Lower lobe of right lung (tissue), 2 donors: ENCODE measurements around the gene CSGALNACT2. TPM values are rescaled to one million over a fixed set of nuclear protein-coding genes. Genes with fewer than 3 reads are reported as not detected.

Experiments used
- ATAC-seq, 2 donors: fragments of 200-7000 bp; cut with Tn5 transposase; one replicate each; pipeline ENCODE4 v1.9.1; 2020 to 2022; ENCODE audit warnings: mild to moderate bottlenecking in 2 of 2, moderate library complexity in 2 of 2
- DNase-seq: peaks from one replicate; pipeline ENCODE4 v3.0.0-alpha.2; 2020
- H3K27ac ChIP-seq: fragments of 200-600 bp; one replicate; pipeline ENCODE4 v1.8.0; 2022
- H3K27me3 ChIP-seq: fragments of 200-600 bp; one replicate; pipeline ENCODE4 v1.8.0; 2022; ENCODE audit warnings: low read depth
- H3K36me3 ChIP-seq: fragments of 200-600 bp; one replicate; pipeline ENCODE4 v1.8.0; 2022; ENCODE audit warnings: mild to moderate bottlenecking
- H3K4me1 ChIP-seq: fragments of 200-600 bp; one replicate; pipeline ENCODE4 v1.8.0; 2022
- H3K4me3 ChIP-seq: fragments of 200-600 bp; one replicate; pipeline ENCODE4 v1.8.0; 2022; ENCODE audit warnings: mild to moderate bottlenecking
- H3K9me3 ChIP-seq: fragments of 200-600 bp; one replicate; pipeline ENCODE4 v1.8.0; 2022
- CTCF ChIP-seq: fragments of 200-600 bp; IDR thresholded peaks from one replicate; pipeline ENCODE4 v1.8.0; 2022; ENCODE audit warnings: antibody characterized with exemption, mild to moderate bottlenecking
- intact Hi-C: fragments of 100-400 bp; cut with DNase I; formaldehyde crosslinking; loops from one replicate; pipeline ENCODE4 v1.11.0; 2022
- total RNA-seq: library from RNA; stranded (reverse); fragmentation: NEBNext Ultra II Directional; extraction: Animal tissue kit (Norgen Biotek cat#: 25700); gene quantifications from one replicate; pipeline ENCODE4 v1.2.1, GENCODE V29; 2021
- donor health status: DM: no; HTN: yes; CAD: no; lungs with severe emphysema.

Gene CSGALNACT2
- total RNA-seq, 1 donor from 2014 or later = 36.4 TPM

GRCh38 chr10:43114088-43114742 lies 24.0 kb upstream of the CSGALNACT2 start:
- Histone ChIP-seq H3K4me1 (no peaks in the 10 kb centered on the region), H3K4me3 (no peak overlapping the region), H3K27ac (no peak overlapping the region), H3K9me3 (no peaks in the 10 kb centered on the region), H3K36me3 (no peaks in the 10 kb centered on the region), H3K27me3 (no peaks in the 10 kb centered on the region)
- no peak for DNase-seq
- intact Hi-C loops = no loop called here
- ATAC-seq = no peak
- no peak for TF ChIP-seq CTCF

GRCh38 chr10:43114743-43115611 lies 23.3 kb upstream of the CSGALNACT2 start:
- no peaks in the 10 kb centered on the region for H3K27me3 ChIP-seq
- H3K27ac ChIP-seq = no peak overlapping the region
- H3K36me3 ChIP-seq = no peaks in the 10 kb centered on the region
- no peak overlapping the region for H3K4me3 ChIP-seq
- no peaks in the 10 kb centered on the region for H3K4me1 ChIP-seq
- intact Hi-C loops = no loop called here
- ATAC-seq = no peak
- DNase-seq = peak; percentile 36
- no peaks in the 10 kb centered on the region for H3K9me3 ChIP-seq
- TF ChIP-seq CTCF = no peak

GRCh38 chr10:43115881-43116595 lies 22.2 kb upstream of the CSGALNACT2 start:
- no peak for ATAC-seq
- Histone ChIP-seq H3K27ac (no peak overlapping the region), H3K4me1 (peaks cover 5% of the 10 kb centered on the region), H3K27me3 (no peaks in the 10 kb centered on the region), H3K9me3 (no peaks in the 10 kb centered on the region), H3K36me3 (no peaks in the 10 kb centered on the region), H3K4me3 (no peak overlapping the region)
- peak; percentile 30 for DNase-seq
- no peak for TF ChIP-seq CTCF
- intact Hi-C loops = no loop called here

- no peak for TF ChIP-seq CTCF
Observed at GRCh38 chr10:43116596-43116995, 21.6 kb upstream of the CSGALNACT2 start.

GRCh38 chr10:43117031-43117776 lies 21.0 kb upstream of the CSGALNACT2 start:
- Histone ChIP-seq H3K36me3 (no peaks in the 10 kb centered on the region), H3K9me3 (no peaks in the 10 kb centered on the region), H3K4me1 (peaks cover 17% of the 10 kb centered on the region), H3K27ac (no peak overlapping the region), H3K4me3 (no peak overlapping the region), H3K27me3 (no peaks in the 10 kb centered on the region)
- ATAC-seq (no peak), DNase-seq (peak; percentile 35)
- no peak for TF ChIP-seq CTCF
- intact Hi-C loops = no loop called here

More at GRCh38 chr10:43116596-43116995, 21.6 kb upstream of the CSGALNACT2 start:
- Histone ChIP-seq H3K36me3 (no peaks in the 10 kb centered on the region), H3K4me3 (no peak overlapping the region), H3K4me1 (peaks cover 11% of the 10 kb centered on the region), H3K9me3 (no peaks in the 10 kb centered on the region), H3K27me3 (no peaks in the 10 kb centered on the region), H3K27ac (no peak overlapping the region)
- ATAC-seq (no peak), DNase-seq (no peak)
- intact Hi-C loops = no loop called here
